IMR-90 (cell line): Measurements from ENCODE around the gene CNNM2. TPM values are rescaled to one million over a fixed set of nuclear protein-coding genes. Genes with fewer than 3 reads are reported as not detected.
A peak's percentile ranks its signal among the peaks of the same experiment; 100 is the strongest.

Experiments used
- ATAC-seq: fragments of 200-7000 bp; cut with Tn5 transposase; 2 replicates; pipeline ENCODE4 v1.9.1; 2020; ENCODE audit warnings: low read depth, mild to moderate bottlenecking, moderate library complexity
- BruUV-seq: library from RNA; stranded (reverse); fragments of 400-500 nt; replicated peaks from 2 replicates; lab custom pipeline; 2021; lab: Mats Ljungman, UMichigan
- CTCF ChIA-PET: fragments of 300-600 bp; formaldehyde crosslinking; extraction: SDS; loops from one replicate; lab custom pipeline; 2021; ENCODE audit warnings: antibody characterized with exemption; lab: Yijun Ruan, JAX
- POLR2A ChIA-PET: fragments of 300-600 bp; sonication (Branson Sonifier 250); formaldehyde crosslinking; loops from one replicate; lab custom pipeline; 2022; ENCODE audit warnings: antibody characterized with exemption; ENCODE audit not compliant: unreplicated experiment; lab: Charles Lee
- DNase-seq: peaks from one replicate; pipeline ENCODE4 v3.0.0; 2013
- H2AFZ ChIP-seq: replicated peaks from 2 replicates; pipeline ENCODE3; 2013; ENCODE audit warnings: low read length, mild to moderate bottlenecking; ENCODE audit not compliant: poor library complexity
- H2AK5ac ChIP-seq: 2 replicates; pipeline ENCODE4 v1.6.1; 2013; ENCODE audit warnings: low read depth, low read length, inconsistent platforms
- H2AK9ac ChIP-seq: replicated peaks from 2 replicates; pipeline ENCODE3; 2013; ENCODE audit warnings: mild to moderate bottlenecking, low read depth, low read length, moderate library complexity; ENCODE audit not compliant: poor library complexity
- H2BK120ac ChIP-seq: 2 replicates; pipeline ENCODE4 v1.6.1; 2013; ENCODE audit warnings: low read depth, low read length, inconsistent platforms
- H2BK15ac ChIP-seq: 3 replicates; pipeline ENCODE4 v1.6.1; 2013; ENCODE audit warnings: low read depth, low read length, inconsistent platforms
- H2BK20ac ChIP-seq: 2 replicates; pipeline ENCODE4 v1.6.1; 2013; ENCODE audit warnings: low read depth, mild to moderate bottlenecking, inconsistent platforms, low read length, moderate library complexity
- H2BK5ac ChIP-seq: 2 replicates; pipeline ENCODE4 v1.6.1; 2013; ENCODE audit warnings: mild to moderate bottlenecking, low read depth, low read length, inconsistent platforms; ENCODE audit not compliant: poor library complexity, severe bottlenecking
- H3K14ac ChIP-seq: replicated peaks from 2 replicates; pipeline ENCODE4 v1.6.1; 2013; ENCODE audit warnings: low read depth, low read length, inconsistent platforms
- H3K18ac ChIP-seq: 2 replicates; pipeline ENCODE4 v1.6.1; 2013; ENCODE audit warnings: low read depth, low read length, control low read depth
- H3K23ac ChIP-seq: 2 replicates; pipeline ENCODE4 v1.6.1; 2013; ENCODE audit warnings: low read depth, low read length, inconsistent platforms
- H3K27ac ChIP-seq: 2 replicates; pipeline ENCODE4 v1.5.1; 2013; ENCODE audit warnings: mild to moderate bottlenecking, control low read depth, low read length; ENCODE audit not compliant: insufficient read depth
- H3K27me3 ChIP-seq: 2 replicates; pipeline ENCODE4 v1.6.1; 2013; ENCODE audit warnings: low read length; ENCODE audit not compliant: control insufficient read depth, insufficient read depth
- H3K36me3 ChIP-seq: 2 replicates; pipeline ENCODE4 v1.6.1; 2013; ENCODE audit warnings: low read length, mixed read lengths; ENCODE audit not compliant: control insufficient read depth, insufficient read depth
- H3K4ac ChIP-seq: 2 replicates; pipeline ENCODE4 v1.6.1; 2013; ENCODE audit warnings: low read depth, low read length, inconsistent platforms
- H3K4me1 ChIP-seq: 2 replicates; pipeline ENCODE4 v1.6.1; 2013; ENCODE audit warnings: low read length, mixed read lengths; ENCODE audit not compliant: control insufficient read depth, insufficient read depth
- H3K4me2 ChIP-seq: 2 replicates; pipeline ENCODE4 v1.6.1; 2013; ENCODE audit warnings: low read depth, mild to moderate bottlenecking, control low read depth, low read length, moderate library complexity
- H3K4me3 ChIP-seq: 2 replicates; pipeline ENCODE4 v1.5.1; 2013; ENCODE audit warnings: low read depth, mild to moderate bottlenecking, control low read depth, low read length, moderate library complexity; ENCODE audit not compliant: insufficient read depth
- H3K56ac ChIP-seq: 2 replicates; pipeline ENCODE4 v1.6.1; 2013; ENCODE audit warnings: low read length, inconsistent platforms; ENCODE audit not compliant: insufficient read depth; ENCODE audit errors: extremely low read depth
- H3K79me1 ChIP-seq, 2 experiments: 2 replicates each; pipeline ENCODE4 v1.6.1; 2013; ENCODE audit warnings: low read length in 2 of 2, inconsistent platforms in 1 of 2, low read depth in 1 of 2
- H3K9ac ChIP-seq: 2 replicates; pipeline ENCODE4 v1.6.1; 2013; ENCODE audit warnings: low read depth, low read length, control low read depth
- H3K9me1 ChIP-seq: 2 replicates; pipeline ENCODE4 v1.6.1; 2013; ENCODE audit warnings: low read length, inconsistent platforms; ENCODE audit not compliant: insufficient read depth
- H3K9me3 ChIP-seq: 2 replicates; pipeline ENCODE4 v1.6.1; 2013; ENCODE audit warnings: low read length; ENCODE audit not compliant: control insufficient read depth, insufficient read depth
- H4K20me1 ChIP-seq: 2 replicates; pipeline ENCODE4 v1.6.1; 2013; ENCODE audit warnings: low read length, inconsistent platforms; ENCODE audit not compliant: insufficient read depth
- H4K5ac ChIP-seq: 2 replicates; pipeline ENCODE4 v1.6.1; 2013; ENCODE audit warnings: mild to moderate bottlenecking, low read depth, low read length, control low read depth
- H4K8ac ChIP-seq, 2 experiments: 2 replicates each; pipeline ENCODE4 v1.6.1; 2013; ENCODE audit warnings: low read depth in 2 of 2, low read length in 2 of 2, control low read depth in 1 of 2, inconsistent platforms in 1 of 2
- H4K91ac ChIP-seq: 2 replicates; pipeline ENCODE4 v1.6.1; 2013; ENCODE audit warnings: low read depth, low read length, inconsistent platforms; ENCODE audit not compliant: insufficient read depth
- SMC3 ChIP-seq: fragments of 150-350 bp; IDR thresholded peaks from 2 replicates; pipeline ENCODE4 v1.6.1; 2016; ENCODE audit warnings: low read depth, mild to moderate bottlenecking, antibody characterized with exemption, low read length, moderate library complexity
- WGBS, 2 experiments: methylation state at CpG; one replicate each; pipeline versions ENCODE4 v1.1.5 to v1.1.7; 2013; ENCODE audit warnings: missing lambda C conversion rate in 2 of 2; ENCODE audit not compliant: insufficient read length in 1 of 2; ENCODE audit errors: extremely low coverage in 2 of 2; 5-methylcytosine and 5-hydroxymethylcytosine counted together
- dilution Hi-C: fragments of 300-500 bp; cut with HindIII; formaldehyde crosslinking; loops from one replicate; pipeline ENCODE4 v1.14.3; 2018; ENCODE audit warnings: low sequenced_read_pairs; ENCODE audit not compliant: unreplicated experiment
- in situ Hi-C: fragments of 300-500 bp; cut with MboI; formaldehyde crosslinking; loops from 3 replicates; pipeline ENCODE4 v1.14.3; 2019; ENCODE audit warnings: low sequenced_read_pairs, inconsistent platforms, mixed read lengths
- intact Hi-C: fragments of 100-400 bp; cut with micrococcal nuclease; formaldehyde crosslinking; loops from 2 replicates; pipeline ENCODE4 v1.10.0; 2022
- polyA plus RNA-seq, 3 experiments: library from polyadenylated mRNA; depleted of rRNA; stranded (reverse); fragments of >200 nt; gene quantifications; 2 replicates each; pipeline ENCODE4 v1.2.3, GENCODE V29; 2012; ENCODE audit warnings: low replicate concordance in 1 of 3
- total RNA-seq: library from RNA; depleted of rRNA; stranded (reverse); fragments of >200 nt; gene quantifications from 2 replicates; pipeline ENCODE4 v1.2.3, GENCODE V29; 2012

The CNNM2 gene
- total and polyA plus RNA-seq, 2 of the 4 experiments (the other 2 are of a cell fraction), result 4.7 to 5.6 TPM

DNA sequence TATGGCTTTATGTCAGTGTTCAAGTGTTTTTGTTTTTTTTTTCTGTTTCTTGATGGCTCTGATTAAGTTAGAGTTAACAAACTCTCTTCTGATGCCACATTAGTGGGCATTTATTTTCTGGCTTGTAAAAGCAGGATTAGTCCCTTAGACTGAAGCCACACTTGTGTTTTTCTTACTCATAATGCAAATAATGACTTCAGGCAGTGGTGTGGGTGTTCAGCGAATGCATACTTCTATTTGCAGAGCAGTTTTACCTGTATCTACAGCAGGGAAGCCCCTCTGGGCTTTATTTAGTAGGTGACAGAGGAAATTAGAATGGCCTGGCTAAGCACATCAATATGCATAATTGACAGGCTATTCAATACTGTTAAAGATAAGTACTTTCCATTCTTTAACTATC lies 79.9 kb downstream of the CNNM2 start:
- intact Hi-C loops, result loop anchor here (10.0 kb wide), 1 partner anchor 47 kb away; no protein-coding TSS in a partner anchor
- dilution Hi-C loops, result no loop called here
- no peak for ATAC-seq

More for the DNA sequence above, 79.9 kb downstream of the CNNM2 start:
- no peak overlapping the region for H2BK5ac ChIP-seq
- H2BK15ac ChIP-seq, result no peak overlapping the region
- no peak overlapping the region for H2BK20ac ChIP-seq
- WGBS, 2 experiments, result no CpG with 5 or more reads among the region's 1 CpG
- no peak overlapping the region for H2BK120ac ChIP-seq
- H3K23ac ChIP-seq, result no peak overlapping the region
- H4K20me1 ChIP-seq, result no peaks in the 10 kb centered on the region
- no peak overlapping the region for H3K14ac ChIP-seq
- H3K9me3 ChIP-seq, result no peaks in the 10 kb centered on the region
- ChIA-PET CTCF (interaction anchor here (1.7 kb wide), 1 partner anchor 9 kb away, joined by 6 read pairs; no protein-coding TSS in a partner anchor), POLR2A (no interaction called here)
- H3K9ac ChIP-seq, result no peak overlapping the region
- H3K4me1 ChIP-seq, result peaks cover 6% of the 10 kb centered on the region
- in situ Hi-C loops, result no loop called here
- no peak overlapping the region for H3K4me3 ChIP-seq
- H2AK9ac ChIP-seq, result no peak overlapping the region
- peak overlapping the region; percentile 19; the same call in 1 of the 2 replicates for H3K18ac ChIP-seq
- H4K8ac ChIP-seq, result no peak overlapping the region
- no peaks in the 10 kb centered on the region for H3K27me3 ChIP-seq
- H3K9me1 ChIP-seq, result peaks cover 6% of the 10 kb centered on the region
- H3K4me2 ChIP-seq, result peak overlapping the region; percentile 45; the same call in 1 of the 2 replicates
- TF ChIP-seq SMC3, result no peak
- H4K5ac ChIP-seq, result no peak overlapping the region; the same call in 1 of the 2 replicates
- no peak overlapping the region for H3K4ac ChIP-seq
- no peak overlapping the region for H2AFZ ChIP-seq
- no peaks in the 10 kb centered on the region for H3K36me3 ChIP-seq
- no peak overlapping the region for H2AK5ac ChIP-seq
- H3K27ac ChIP-seq, result no peak overlapping the region
- DNase-seq, result no peak
- no TSS peak for BruUV-seq
- no peak overlapping the region for H3K56ac ChIP-seq
- H3K79me1 ChIP-seq, result peaks cover 3 to 47% of the 10 kb centered on the region in 2 experiments
- no peak overlapping the region for H4K91ac ChIP-seq
